Endothelial cell of umbilical vein (primary cell): Measurements from ENCODE around the gene PACS1. TPM values are rescaled to one million over a fixed set of nuclear protein-coding genes. Genes with fewer than 3 reads are reported as not detected.

ENCODE experiments used
- BruUV-seq: library from RNA; stranded (reverse); fragments of 400-500 nt; replicated peaks from 2 replicates; lab custom pipeline; 2021; lab: Mats Ljungman, UMichigan
- CTCF ChIA-PET: fragments of 300-600, 350-600 bp; sonication (Branson Sonifier 250); formaldehyde crosslinking; loops from one replicate; lab custom pipeline; 2021; ENCODE audit warnings: antibody characterized with exemption, inconsistent platforms; lab: Charles Lee
- POLR2A ChIA-PET: fragments of 300-600, 350-600 bp; sonication (Branson Sonifier 250); formaldehyde crosslinking; loops from one replicate; lab custom pipeline; 2021; ENCODE audit warnings: antibody characterized with exemption, inconsistent platforms; lab: Charles Lee
- DNase-seq: peaks from one replicate; pipeline ENCODE4 v3.0.0-alpha.2; 2011; ENCODE audit warnings: low read depth, low spot score
- FAIRE-seq: peaks from 2 replicates; lab custom pipeline; 2011; peaks lifted over from hg19 to GRCh38; lab: Jason Lieb, UNC
- H2AFZ ChIP-seq: 2 replicates; pipeline ENCODE4 v1.6.0; 2012; ENCODE audit warnings: low read depth, low read length, control low read depth, inconsistent platforms
- H3K27ac ChIP-seq: 2 replicates; pipeline ENCODE4 v1.5.1; 2011; ENCODE audit warnings: low read depth, mild to moderate bottlenecking, control low read depth, low read length, moderate library complexity; ENCODE audit not compliant: insufficient read depth
- H3K27me3 ChIP-seq, 2 experiments: 2 replicates each; pipeline versions ENCODE4 v1.6.0 to v1.6.1; 2011; ENCODE audit warnings: low read length in 2 of 2, mixed read lengths in 1 of 2; ENCODE audit not compliant: control insufficient read depth in 2 of 2, insufficient read depth in 2 of 2
- H3K36me3 ChIP-seq, 2 experiments: 2 replicates in 1 of 2; 3 replicates in 1 of 2; pipeline ENCODE4 v1.5.1; 2011; ENCODE audit warnings: low read length in 2 of 2, mild to moderate bottlenecking in 1 of 2, moderate library complexity in 1 of 2; ENCODE audit not compliant: control insufficient read depth in 2 of 2, insufficient read depth in 2 of 2; ENCODE audit errors: extremely low read depth in 1 of 2
- H3K4me1 ChIP-seq: 3 replicates; pipeline ENCODE4 v1.5.1; 2011; ENCODE audit warnings: mild to moderate bottlenecking, low read length; ENCODE audit not compliant: control insufficient read depth, insufficient read depth; ENCODE audit errors: extremely low read depth
- H3K4me2 ChIP-seq: 2 replicates; pipeline ENCODE4 v1.6.1; 2011; ENCODE audit warnings: low read length, control low read depth, mixed read lengths; ENCODE audit not compliant: insufficient read depth
- H3K4me3 ChIP-seq, 3 experiments: fragments of 200-600 bp in 1 of 3; sonication (generic), shearing (Covaris generic) in 1 of 3; replicated peaks in 1 of 3; 2 replicates each; pipeline ENCODE4 v1.5.1; 2011 to 2016; ENCODE audit warnings: control low read depth in 3 of 3, low read length in 3 of 3, mild to moderate bottlenecking in 2 of 3, inconsistent platforms in 1 of 3, low read depth in 1 of 3, moderate library complexity in 1 of 3; ENCODE audit not compliant: insufficient read depth in 1 of 3
- H3K79me2 ChIP-seq: 2 replicates; pipeline ENCODE4 v1.6.0; 2012; ENCODE audit warnings: low read length, inconsistent platforms; ENCODE audit not compliant: control insufficient read depth, insufficient read depth
- H3K9ac ChIP-seq: replicated peaks from 2 replicates; pipeline ENCODE3; 2011; ENCODE audit warnings: low read length, control low read depth; ENCODE audit not compliant: insufficient read depth; ENCODE audit errors: extremely low read depth
- H3K9me1 ChIP-seq: replicated peaks from 3 replicates; pipeline ENCODE4 v1.6.0; 2011; ENCODE audit warnings: mild to moderate bottlenecking, low read length; ENCODE audit not compliant: control insufficient read depth, insufficient read depth; ENCODE audit errors: extremely low read depth
- H3K9me3 ChIP-seq: replicated peaks from 2 replicates; pipeline ENCODE4 v1.5.1; 2012; ENCODE audit warnings: low read length, inconsistent platforms; ENCODE audit not compliant: control insufficient read depth, insufficient read depth
- H4K20me1 ChIP-seq: replicated peaks from 2 replicates; pipeline ENCODE3; 2011; ENCODE audit warnings: mild to moderate bottlenecking, low read length; ENCODE audit not compliant: control insufficient read depth, insufficient read depth; ENCODE audit errors: extremely low read depth
- EZH2 ChIP-seq: IDR thresholded peaks from 2 replicates; pipeline ENCODE4 v1.6.1; 2012; ENCODE audit warnings: borderline replicate concordance, low read depth, mild to moderate bottlenecking, moderate library complexity, low read length, inconsistent platforms; ENCODE audit not compliant: severe bottlenecking
- FOS ChIP-seq: IDR thresholded peaks from 2 replicates; pipeline ENCODE4 v1.6.1; 2011; ENCODE audit warnings: mild to moderate bottlenecking, low read length, moderate library complexity, borderline replicate concordance; ENCODE audit not compliant: insufficient read depth
- GATA2 ChIP-seq: IDR thresholded peaks from 2 replicates; pipeline ENCODE4 v1.7.0; 2011; ENCODE audit warnings: low read depth, mild to moderate bottlenecking, moderate library complexity, mixed read lengths, low read length; ENCODE audit not compliant: insufficient read length, insufficient read depth
- JUN ChIP-seq: IDR thresholded peaks from 2 replicates; pipeline ENCODE4 v1.6.1; 2011; ENCODE audit warnings: borderline replicate concordance, low read depth; ENCODE audit not compliant: insufficient read length, insufficient read depth
- MYC ChIP-seq: IDR thresholded peaks from one replicate; pipeline ENCODE4 v1.6.1; 2011; ENCODE audit warnings: mild to moderate bottlenecking, low read depth, low read length
- POLR2A ChIP-seq: IDR thresholded peaks from 2 replicates; pipeline ENCODE4 v1.6.1; 2012; ENCODE audit warnings: low read depth, mild to moderate bottlenecking, control low read depth, low read length
- POLR2AphosphoS5 ChIP-seq: IDR thresholded peaks from 2 replicates; pipeline ENCODE4 v1.6.1; 2012; ENCODE audit warnings: low read depth, mild to moderate bottlenecking, control low read depth, low read length, moderate library complexity; ENCODE audit not compliant: insufficient read depth
- dilution Hi-C: fragments of 300-500 bp; cut with MboI; formaldehyde crosslinking; loops from one replicate; pipeline ENCODE4 v1.15.0; 2019; ENCODE audit warnings: low sequenced_read_pairs; ENCODE audit not compliant: extremely low pct_ligation_motif_present
- intact Hi-C: fragments of 100-400 bp; cut with micrococcal nuclease; formaldehyde crosslinking; loops from one replicate; pipeline ENCODE4 v1.10.0; 2022
- polyA plus RNA-seq, 4 experiments: library from polyadenylated mRNA; depleted of rRNA in 3 of 4; stranded (reverse) in 3 of 4; unstranded in 1 of 4; fragments of >200 nt; gene quantifications; 2 replicates each; pipeline versions ENCODE4 v1.2.1 to v1.2.3, GENCODE V29; 2011 to 2012; ENCODE audit warnings: missing spikeins in 1 of 4
- total RNA-seq: library from RNA; stranded (reverse); gene quantifications from 2 replicates; pipeline ENCODE4 v1.2.3, GENCODE V29; 2021
- TF ChIP-seq, protein P1 (sequence below): IDR thresholded peaks from 2 replicates; pipeline ENCODE4 v1.6.1; 2011; ENCODE audit not compliant: insufficient read depth, insufficient read length
- TF ChIP-seq, protein P2 (sequence below), 2 donors: IDR thresholded peaks; 1 replicate in 1 of 2; 2 replicates in 1 of 2; pipeline ENCODE4 v1.5.1; 2011; ENCODE audit warnings: low read length in 2 of 2, mild to moderate bottlenecking in 2 of 2, moderate library complexity in 2 of 2, control low read depth in 1 of 2, inconsistent platforms in 1 of 2, low read depth in 1 of 2; ENCODE audit not compliant: insufficient read depth in 1 of 2; ENCODE audit errors: extremely low read depth in 1 of 2

PACS1 gene
- total and polyA plus RNA-seq, 2 donors (not counting 3 experiments of a cell fraction or from before 2014, with no cell fraction given) = 26.4 to 64.4 TPM

DNA sequence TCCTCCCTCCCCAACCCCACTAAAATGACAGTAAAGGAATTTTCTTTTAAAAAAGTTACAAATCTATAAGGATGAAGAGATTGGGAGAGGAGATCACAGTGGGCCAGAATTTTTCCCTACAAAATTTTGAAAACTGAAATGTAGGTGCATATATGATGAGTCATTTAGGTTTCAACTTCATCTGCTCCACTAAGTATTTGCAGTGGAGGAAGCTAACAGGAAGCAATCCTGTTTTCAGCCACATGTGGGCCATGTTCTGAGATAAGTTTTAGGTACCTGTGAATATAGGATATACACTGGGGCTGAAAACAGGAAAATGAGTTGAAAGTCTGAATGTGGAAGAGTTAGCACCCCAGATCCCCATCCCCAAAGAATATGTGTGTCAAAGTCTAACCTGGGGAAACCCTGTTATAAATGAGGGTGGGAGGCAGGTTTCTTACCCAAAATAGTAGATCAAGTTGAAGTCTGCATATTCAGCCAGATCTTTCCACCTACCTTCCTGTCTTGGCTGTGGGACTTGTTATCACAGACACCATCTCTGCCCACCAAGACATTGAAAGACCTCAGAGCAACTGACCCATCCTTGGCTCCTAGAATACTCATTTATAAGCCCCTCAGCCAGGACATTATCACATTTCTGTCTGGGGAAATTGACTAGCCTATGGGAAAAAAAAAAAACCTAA, 87.3 kb downstream of the PACS1 start:
- no peaks in the 10 kb centered on the region for H3K9me3 ChIP-seq
- H3K36me3 ChIP-seq = no peaks in the 10 kb centered on the region
- no peak for FAIRE-seq
- no peak overlapping the region for H3K27ac ChIP-seq
- H3K4me1 ChIP-seq = peaks cover 9% of the 10 kb centered on the region
- ChIA-PET POLR2A (no interaction called here), CTCF (no interaction called here)
- no peaks in the 10 kb centered on the region for H3K9me1 ChIP-seq
- no peaks in the 10 kb centered on the region for H3K79me2 ChIP-seq
- no peak overlapping the region for H3K9ac ChIP-seq
- H2AFZ ChIP-seq = no peak overlapping the region
- intact Hi-C loops = no loop called here
- dilution Hi-C loops = no loop called here
- DNase-seq = peak; percentile 20
- no peaks in the 10 kb centered on the region for H3K27me3 ChIP-seq
- H4K20me1 ChIP-seq = no peaks in the 10 kb centered on the region
- TF ChIP-seq FOS = no peak
- no peak for TF ChIP-seq MYC
- TF ChIP-seq, protein P1, sequence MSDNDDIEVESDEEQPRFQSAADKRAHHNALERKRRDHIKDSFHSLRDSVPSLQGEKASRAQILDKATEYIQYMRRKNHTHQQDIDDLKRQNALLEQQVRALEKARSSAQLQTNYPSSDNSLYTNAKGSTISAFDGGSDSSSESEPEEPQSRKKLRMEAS = no peak
- TF ChIP-seq, protein P2, sequence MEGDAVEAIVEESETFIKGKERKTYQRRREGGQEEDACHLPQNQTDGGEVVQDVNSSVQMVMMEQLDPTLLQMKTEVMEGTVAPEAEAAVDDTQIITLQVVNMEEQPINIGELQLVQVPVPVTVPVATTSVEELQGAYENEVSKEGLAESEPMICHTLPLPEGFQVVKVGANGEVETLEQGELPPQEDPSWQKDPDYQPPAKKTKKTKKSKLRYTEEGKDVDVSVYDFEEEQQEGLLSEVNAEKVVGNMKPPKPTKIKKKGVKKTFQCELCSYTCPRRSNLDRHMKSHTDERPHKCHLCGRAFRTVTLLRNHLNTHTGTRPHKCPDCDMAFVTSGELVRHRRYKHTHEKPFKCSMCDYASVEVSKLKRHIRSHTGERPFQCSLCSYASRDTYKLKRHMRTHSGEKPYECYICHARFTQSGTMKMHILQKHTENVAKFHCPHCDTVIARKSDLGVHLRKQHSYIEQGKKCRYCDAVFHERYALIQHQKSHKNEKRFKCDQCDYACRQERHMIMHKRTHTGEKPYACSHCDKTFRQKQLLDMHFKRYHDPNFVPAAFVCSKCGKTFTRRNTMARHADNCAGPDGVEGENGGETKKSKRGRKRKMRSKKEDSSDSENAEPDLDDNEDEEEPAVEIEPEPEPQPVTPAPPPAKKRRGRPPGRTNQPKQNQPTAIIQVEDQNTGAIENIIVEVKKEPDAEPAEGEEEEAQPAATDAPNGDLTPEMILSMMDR (IDR thresholded peaks at IDR 0.05; ENCODE audit: extremely low read depth in 1 of 2, insufficient read depth in 1 of 2, low read depth in 1 of 2, low read length in 2 of 2) = no peak
- no peak for TF ChIP-seq EZH2
- TF ChIP-seq POLR2A = no peak
- no peak for TF ChIP-seq GATA2
- TF ChIP-seq JUN = no peak
- TF ChIP-seq POLR2AphosphoS5 = no peak
- no peak overlapping the region for H3K4me3 ChIP-seq
- no peak overlapping the region for H3K4me2 ChIP-seq
- no TSS peak for BruUV-seq
